Stimulated activated CD8-positive, alpha-beta memory T cell treated with anti-CD3 and anti-CD28 coated beads, Interleukin-15, amount 100 ng/mL, for 24 hours (primary cell): Measurements from ENCODE around the gene TNFRSF8.

Experiments used
- DNase-seq: peaks from one replicate; pipeline ENCODE4 v3.0.0-alpha.2; 2020; ENCODE audit warnings: low read depth

The TNFRSF8 gene

DNA sequence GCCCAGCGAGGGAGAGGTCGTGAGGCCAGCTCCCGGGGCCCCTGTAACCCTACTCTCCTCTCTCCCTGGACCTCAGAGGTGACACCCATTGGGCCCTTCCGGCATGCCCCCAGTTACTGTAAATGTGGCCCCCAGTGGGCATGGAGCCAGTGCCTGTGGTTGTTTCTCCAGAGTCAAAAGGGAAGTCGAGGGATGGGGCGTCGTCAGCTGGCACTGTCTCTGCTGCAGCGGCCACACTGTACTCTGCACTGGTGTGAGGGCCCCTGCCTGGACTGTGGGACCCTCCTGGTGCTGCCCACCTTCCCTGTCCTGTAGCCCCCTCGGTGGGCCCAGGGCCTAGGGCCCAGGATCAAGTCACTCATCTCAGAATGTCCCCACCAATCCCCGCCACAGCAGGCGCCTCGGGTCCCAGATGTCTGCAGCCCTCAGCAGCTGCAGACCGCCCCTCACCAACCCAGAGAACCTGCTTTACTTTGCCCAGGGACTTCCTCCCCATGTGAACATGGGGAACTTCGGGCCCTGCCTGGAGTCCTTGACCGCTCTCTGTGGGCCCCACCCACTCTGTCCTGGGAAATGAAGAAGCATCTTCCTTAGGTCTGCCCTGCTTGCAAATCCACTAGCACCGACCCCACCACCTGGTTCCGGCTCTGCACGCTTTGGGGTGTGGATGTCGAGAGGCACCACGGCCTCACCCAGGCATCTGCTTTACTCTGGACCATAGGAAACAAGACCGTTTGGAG, 80.0 kb downstream of the TNFRSF8 start:
- no peak for DNase-seq

- DNase-seq, result no peak
Measured at GRCh38 chr1:12143631-12144155, 80.6 kb downstream of the TNFRSF8 start.

GRCh38 chr1:12144236-12144635, 81.1 kb downstream of the TNFRSF8 start:
- no peak for DNase-seq

DNA sequence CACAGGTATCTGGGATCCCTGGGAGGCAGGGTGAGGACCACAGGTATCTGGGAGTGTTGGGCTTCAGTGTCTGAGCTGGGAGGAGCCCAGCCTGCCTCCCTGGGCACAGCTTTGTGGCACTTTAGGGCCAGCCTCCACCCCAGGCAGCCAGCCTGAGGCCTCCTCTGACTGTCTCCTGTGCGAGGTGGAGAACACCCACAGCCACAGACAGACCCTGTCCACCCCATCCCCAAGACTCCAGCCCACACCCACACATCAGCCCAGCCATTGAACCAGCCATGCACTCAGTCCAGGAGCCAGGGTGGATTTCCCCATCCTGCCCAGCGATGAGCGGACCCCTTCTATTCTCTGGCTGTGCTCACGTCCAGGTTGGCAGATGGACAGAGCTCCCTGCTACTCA, 81.9 kb downstream of the TNFRSF8 start:
- DNase-seq, result no peak

- no peak for DNase-seq
Measured at GRCh38 chr1:12145616-12146342, 82.7 kb downstream of the TNFRSF8 start.

- DNase-seq, result no peak
Measured at GRCh38 chr1:12146343-12147112, 83.4 kb downstream of the TNFRSF8 start.

DNA sequence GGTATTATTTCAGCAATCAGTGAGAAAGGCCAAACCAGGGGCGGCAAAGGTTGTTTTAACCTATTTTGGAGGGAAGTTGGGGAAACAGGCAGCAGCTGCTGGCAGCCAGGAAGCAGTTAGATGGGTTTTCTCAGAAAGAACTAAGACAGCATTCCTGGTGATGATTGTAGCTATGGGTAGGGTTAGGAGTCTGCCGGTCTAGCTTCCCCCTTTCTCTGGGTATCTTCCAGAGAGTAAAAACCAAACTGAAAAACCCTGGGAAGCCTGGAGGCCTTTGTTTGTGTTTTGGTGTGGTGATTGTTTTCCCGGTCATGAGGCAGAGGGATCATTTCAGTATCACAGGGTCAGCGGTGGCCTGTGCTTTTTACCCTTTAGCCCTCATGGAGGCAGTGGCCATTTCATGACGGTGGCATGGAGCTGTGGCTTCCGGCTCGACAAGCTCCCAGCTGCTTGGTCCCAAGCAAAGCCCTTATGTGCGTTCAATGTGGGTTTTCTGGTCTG, 84.1 kb downstream of the TNFRSF8 start:
- no peak for DNase-seq

- no peak for DNase-seq
Measured at GRCh38 chr1:12148160-12148957, 85.3 kb downstream of the TNFRSF8 start.

DNA sequence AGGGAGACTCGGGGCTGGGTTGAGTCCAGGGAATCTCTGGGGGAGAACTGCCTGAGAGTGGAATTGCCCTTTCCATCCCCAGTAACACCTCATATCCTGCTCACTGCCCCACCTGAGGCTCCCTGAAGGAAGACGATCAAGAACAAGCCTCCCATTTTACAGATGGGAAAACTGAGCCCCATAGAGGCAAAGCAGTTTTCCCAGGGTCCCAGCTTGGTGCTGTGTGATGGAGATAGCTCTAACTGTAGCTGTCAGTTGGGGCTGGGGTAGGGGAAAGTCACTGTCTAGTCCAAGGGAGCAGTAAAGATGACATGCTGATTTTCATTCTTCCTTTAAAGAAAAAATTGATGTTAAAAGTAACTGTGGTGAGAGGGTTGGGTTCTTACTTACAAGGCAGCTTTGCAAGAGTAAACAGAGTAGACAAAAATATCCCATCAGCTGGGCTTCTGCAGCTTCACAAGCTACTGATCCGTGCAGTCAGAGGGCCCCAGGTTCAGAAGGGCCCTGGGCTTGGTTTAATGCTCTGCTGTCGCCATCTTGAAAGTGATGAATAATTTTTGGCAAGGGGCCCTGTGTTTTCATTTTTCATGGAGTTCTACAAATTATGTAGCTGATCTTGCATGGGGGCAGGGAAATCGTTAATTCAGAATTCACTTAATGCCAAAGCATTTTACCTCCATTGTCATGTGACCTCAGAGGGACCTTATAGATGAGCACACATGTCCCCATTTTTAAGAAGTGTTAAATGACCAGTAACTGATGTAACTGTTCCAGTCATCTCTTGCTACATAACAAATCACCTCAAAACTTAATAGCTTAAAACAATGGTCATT, 86.1 kb downstream of the TNFRSF8 start:
- DNase-seq, result no peak

DNA sequence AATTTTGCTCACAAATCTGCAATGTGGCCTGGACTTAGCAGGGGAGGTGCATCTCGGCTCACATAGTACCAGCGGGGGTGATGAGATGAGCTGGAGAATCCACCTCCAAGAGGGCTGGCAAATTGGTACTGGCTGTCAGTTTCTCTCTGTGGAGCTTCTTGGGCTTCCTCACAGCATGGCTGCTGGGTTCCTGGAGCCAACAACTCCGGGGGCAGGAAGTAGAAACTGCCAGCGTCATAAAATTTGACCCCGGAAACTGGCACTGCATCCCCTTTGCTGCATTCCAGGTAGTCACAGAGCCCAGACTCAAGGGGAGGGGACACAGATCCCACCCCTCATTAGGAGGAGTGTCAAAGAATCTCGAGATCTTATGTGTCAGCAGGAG, 86.7 kb downstream of the TNFRSF8 start:
- no peak for DNase-seq

DNA sequence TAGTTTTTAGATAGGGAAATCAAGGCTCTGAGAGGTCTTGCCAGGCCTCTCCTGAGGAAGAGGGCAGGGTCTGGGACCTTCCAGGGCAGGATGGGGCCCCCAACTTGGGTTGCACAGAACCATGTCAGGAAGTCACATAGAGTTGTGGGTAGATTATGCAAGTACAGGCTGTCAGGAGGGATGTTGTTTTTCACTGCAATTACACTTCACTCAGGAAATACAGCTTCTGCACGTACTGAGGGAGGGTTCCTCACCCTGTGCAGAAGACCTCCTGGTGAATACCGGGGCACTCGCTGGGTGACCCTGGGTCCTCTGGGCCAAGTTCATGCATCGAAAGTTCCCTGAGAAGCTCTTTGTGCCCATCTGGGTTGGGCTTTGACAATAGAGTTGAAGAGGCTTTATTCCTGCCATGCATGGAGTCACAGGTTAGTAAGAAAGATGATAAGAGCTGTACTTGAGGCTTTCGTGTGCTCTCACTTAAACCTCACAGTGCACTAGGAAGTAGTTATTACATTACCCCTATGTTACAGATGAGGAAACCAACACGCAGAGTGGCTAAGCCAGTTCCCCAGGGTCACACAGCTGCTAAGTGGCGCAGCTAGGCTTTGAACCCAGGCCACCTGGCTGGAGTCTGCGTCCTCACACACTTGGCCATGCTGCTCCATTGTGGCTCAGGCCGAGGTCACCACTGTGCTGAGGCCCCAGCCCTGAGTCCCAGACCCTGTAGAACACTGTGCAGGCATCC, 87.5 kb downstream of the TNFRSF8 start:
- DNase-seq, result no peak

- no peak for DNase-seq
Measured at GRCh38 chr1:12151465-12151864, 88.4 kb downstream of the TNFRSF8 start.

DNA sequence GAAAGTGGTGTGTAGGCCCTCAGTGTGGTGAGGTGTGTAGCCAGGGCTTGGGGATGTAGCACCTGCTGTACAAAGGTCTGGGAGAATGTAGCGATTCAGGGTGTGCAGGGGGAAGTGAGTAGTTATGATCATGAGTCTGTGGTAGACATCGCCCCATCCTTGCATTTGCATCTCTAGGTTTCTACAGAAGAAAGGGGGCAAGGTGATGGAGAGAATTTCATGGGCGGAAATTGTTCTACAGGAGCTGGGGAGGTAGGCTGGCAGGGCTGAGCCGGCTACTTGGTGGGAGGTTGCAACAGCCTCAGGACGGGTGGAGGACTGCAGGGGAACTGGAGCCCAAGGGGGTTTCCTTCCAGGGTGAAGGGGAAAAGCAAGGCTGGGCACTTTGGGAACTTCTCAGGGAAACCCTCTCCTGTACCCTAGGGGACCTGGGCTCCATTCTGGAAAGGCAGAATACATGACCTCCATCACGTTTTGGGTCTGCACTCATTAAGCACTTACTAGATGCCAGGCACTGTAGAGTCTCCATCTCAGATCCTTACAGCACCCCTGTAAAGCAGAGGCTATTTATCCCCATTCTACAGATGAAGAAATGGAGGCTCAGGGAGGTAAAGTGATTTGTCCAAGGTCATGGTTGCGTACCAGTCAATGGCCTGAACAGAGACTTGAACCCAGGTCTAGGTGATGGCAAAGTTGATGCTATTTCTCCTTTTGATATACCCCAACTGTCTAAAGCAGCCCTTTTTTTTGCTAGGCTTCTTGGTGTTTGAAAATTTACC, 89.2 kb downstream of the TNFRSF8 start:
- no peak for DNase-seq

DNA sequence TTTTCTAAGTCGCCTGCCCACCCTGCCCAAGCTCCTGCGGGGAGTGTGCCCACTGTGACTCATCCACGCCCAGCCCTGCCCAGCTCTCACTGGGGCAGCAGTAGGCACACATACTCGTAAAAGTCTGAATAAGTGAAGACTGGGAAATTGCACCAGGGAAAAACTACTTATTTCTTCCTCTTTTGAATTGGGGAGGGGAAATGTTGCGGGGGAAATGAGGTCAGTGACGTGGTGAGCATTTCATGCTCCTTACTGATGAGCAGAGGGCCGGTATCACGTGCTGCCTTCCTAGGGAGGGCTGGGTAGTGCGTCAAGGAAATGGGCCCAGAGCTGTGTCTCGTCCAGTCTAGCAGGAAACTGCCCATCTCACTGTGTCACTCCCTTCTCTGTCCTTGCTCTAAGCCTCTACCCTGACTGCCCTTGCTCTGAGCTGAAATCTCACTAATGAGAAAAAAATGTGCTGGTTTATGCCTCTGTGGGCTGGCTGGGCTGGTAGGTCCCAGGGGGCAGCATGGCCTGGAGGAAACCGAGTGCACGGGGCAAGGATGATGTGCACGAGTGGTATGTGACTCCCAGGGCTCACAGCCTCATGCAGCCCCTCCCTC, 90.2 kb downstream of the TNFRSF8 start:
- no peak for DNase-seq

DNA sequence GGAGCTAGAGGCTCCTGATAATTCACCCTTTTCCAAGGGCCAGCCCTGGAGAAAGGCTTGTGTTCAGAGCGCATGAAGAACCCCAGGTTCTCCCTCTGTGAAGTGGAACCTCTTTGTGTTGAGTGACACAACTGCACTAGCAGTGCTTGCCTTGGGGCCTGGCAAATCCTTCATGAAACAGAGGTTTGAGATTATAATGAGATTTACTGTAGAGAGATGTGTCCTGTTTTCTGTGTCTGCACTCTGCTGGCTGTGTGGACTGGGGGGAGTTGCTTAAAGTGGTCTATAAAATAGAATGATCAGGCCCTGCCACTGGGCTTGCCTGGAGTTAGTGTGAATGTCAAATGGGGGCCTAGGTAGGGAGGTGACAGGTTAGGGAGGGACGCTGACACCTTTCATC, 92.2 kb downstream of the TNFRSF8 start:
- no peak for DNase-seq

- DNase-seq, result no peak
Measured at GRCh38 chr1:12157366-12158231, 94.5 kb downstream of the TNFRSF8 start.

DNA sequence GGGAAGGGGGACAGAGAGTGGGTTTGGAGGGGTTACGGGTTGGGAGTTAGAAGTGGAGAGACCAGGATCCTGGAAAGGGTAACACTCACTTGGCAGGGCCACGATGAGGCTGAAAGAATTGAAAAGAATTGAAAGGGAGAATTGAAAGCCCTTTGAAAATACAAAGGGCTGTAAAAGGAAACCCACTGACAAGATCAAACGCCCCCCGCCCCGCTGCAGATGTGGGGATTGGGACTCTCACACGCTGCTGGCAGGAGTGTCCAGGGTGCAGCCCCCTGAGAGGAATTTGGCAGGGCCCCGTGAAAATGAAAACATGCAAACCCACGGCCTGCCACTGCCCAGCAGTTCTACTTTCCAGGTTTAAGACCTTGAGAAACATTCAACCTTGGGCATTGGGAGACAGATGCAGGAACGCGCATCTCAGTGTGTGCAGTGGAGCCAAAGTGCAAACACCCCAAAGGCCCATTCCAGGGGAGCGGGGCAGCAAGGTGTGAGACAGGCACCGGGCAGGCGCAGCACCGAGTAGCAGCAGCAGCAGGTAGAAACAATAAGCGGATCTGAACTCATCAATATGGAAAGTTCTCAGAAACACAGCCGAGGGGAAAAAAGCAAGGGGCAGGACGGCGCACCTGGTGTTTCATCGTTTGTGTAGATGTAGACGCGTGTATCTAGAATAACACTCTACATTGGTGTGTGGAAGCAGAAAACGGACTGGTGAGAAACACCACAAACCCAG, 95.4 kb downstream of the TNFRSF8 start:
- no peak for DNase-seq
